Glutamatergic neuron (in vitro differentiated cells): ENCODE results near the gene GNG8. TPM values are rescaled to one million over a fixed set of nuclear protein-coding genes. Genes with fewer than 3 reads are reported as not detected.

Source experiments
- DNase-seq: peaks from one replicate; pipeline ENCODE4 v3.0.0; 2022
- H3K27ac Mint-ChIP-seq: one replicate; pipeline ENCODE4 v1.8.0; 2020; ENCODE audit warnings: mild to moderate bottlenecking, mixed read lengths, inconsistent platforms; ENCODE audit not compliant: unreplicated experiment
- H3K27me3 Mint-ChIP-seq: one replicate; pipeline ENCODE4 v1.8.0; 2020; ENCODE audit warnings: mild to moderate bottlenecking, moderate library complexity, mixed read lengths, inconsistent platforms; ENCODE audit not compliant: unreplicated experiment
- H3K36me3 Mint-ChIP-seq: one replicate; pipeline ENCODE4 v1.8.0; 2020; ENCODE audit warnings: mild to moderate bottlenecking, mixed read lengths, inconsistent platforms; ENCODE audit not compliant: unreplicated experiment
- H3K4me1 Mint-ChIP-seq: one replicate; pipeline ENCODE4 v1.8.0; 2020; ENCODE audit warnings: mild to moderate bottlenecking, low read depth, mixed read lengths, inconsistent platforms; ENCODE audit not compliant: unreplicated experiment
- H3K4me3 Mint-ChIP-seq: one replicate; pipeline ENCODE4 v1.8.0; 2020; ENCODE audit warnings: mild to moderate bottlenecking, mixed read lengths, inconsistent platforms; ENCODE audit not compliant: unreplicated experiment
- H3K9me3 Mint-ChIP-seq: one replicate; pipeline ENCODE4 v1.8.0; 2020; ENCODE audit warnings: mild to moderate bottlenecking, moderate library complexity, mixed read lengths, inconsistent platforms; ENCODE audit not compliant: unreplicated experiment
- total RNA-seq: library from RNA; stranded (reverse); fragmentation: NEBNext Ultra II Directional; extraction: Animal tissue kit (Norgen Biotek cat#: 25700); gene quantifications from one replicate; pipeline ENCODE4 v1.2.1, GENCODE V29; 2021; ENCODE audit not compliant: unreplicated experiment
- TF ChIP-seq, protein P1 (sequence below): fragments of 200-600 bp; sonication (generic); IDR thresholded peaks from one replicate; pipeline ENCODE4 v1.5.0; 2021; ENCODE audit not compliant: partially characterized antibody, unreplicated experiment

GNG8 gene
- total RNA-seq, 1 donor from 2014 or later, result 54.6 TPM

DNA sequence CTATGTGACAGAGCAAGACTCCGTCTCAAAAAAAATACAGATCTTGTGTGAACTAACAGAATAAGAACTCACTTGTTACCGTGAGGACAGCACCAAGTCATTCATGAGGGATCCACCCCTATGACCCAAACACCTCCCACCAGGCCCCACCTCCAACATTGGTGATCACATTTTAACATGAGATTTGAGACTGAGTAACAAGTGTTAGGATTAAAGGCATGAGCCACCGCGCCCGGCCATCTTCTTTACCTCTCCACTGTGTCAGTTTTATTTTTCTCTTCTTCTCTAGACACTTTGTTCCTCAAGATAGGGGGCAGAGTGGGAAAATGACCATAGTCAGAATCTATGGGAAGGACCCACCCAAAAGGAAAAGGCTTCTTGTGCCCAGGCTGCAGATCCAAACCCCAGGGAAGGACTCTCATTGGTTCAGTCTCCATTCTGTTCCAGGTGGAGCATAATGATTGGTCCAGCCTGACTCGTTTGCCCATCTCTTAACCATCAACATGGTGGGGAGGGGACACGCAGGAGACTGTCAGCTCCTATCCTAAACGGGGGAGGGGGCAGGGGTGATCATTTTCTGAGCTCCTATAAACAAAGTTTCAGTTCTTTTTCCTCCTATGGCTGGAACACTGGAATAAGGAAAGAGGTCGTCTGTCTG is 36.2 kb downstream of the GNG8 start:
- DNase-seq, result no peak
- peaks cover 25% of the 10 kb centered on the region for H3K9me3 Mint-ChIP-seq
- TF ChIP-seq, protein P1, sequence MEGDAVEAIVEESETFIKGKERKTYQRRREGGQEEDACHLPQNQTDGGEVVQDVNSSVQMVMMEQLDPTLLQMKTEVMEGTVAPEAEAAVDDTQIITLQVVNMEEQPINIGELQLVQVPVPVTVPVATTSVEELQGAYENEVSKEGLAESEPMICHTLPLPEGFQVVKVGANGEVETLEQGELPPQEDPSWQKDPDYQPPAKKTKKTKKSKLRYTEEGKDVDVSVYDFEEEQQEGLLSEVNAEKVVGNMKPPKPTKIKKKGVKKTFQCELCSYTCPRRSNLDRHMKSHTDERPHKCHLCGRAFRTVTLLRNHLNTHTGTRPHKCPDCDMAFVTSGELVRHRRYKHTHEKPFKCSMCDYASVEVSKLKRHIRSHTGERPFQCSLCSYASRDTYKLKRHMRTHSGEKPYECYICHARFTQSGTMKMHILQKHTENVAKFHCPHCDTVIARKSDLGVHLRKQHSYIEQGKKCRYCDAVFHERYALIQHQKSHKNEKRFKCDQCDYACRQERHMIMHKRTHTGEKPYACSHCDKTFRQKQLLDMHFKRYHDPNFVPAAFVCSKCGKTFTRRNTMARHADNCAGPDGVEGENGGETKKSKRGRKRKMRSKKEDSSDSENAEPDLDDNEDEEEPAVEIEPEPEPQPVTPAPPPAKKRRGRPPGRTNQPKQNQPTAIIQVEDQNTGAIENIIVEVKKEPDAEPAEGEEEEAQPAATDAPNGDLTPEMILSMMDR, result no peak

DNA sequence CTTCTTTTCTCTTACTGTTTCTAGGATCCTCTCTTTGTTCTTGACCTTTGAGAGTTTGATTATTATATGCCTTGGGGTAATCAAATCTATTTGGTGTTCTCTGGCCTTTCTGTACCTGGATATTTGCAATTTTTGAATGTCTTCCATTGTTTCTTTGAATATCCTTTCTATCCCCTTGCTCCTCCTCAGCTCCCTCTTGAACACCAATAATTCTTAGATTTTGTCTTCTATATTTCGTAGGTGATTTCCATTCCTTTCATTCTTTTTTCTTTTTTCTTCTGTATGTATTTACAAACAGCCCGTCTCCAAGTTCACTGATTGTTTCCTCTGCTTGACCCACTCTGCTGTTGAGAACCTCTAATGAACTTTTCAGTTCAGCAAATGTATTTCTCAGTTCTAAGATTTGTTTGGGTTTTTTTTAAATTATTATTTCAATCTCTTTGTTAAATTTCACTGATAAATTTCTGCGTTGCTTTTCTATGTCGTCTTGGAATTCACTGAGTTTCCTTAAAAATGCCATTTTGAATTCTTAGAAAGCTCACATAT is 37.6 kb downstream of the GNG8 start:
- Mint-ChIP-seq H3K27ac (no peak overlapping the region), H3K36me3 (peaks cover 18% of the 10 kb centered on the region), H3K4me1 (peaks cover 6% of the 10 kb centered on the region), H3K4me3 (no peak overlapping the region), H3K9me3 (peaks cover 25% of the 10 kb centered on the region), H3K27me3 (peaks cover 16% of the 10 kb centered on the region)
- DNase-seq, result no peak
- TF ChIP-seq, protein P1, result no peak

More for the DNA sequence above, 36.2 kb downstream of the GNG8 start:
- Mint-ChIP-seq H3K4me1 (peaks cover 10% of the 10 kb centered on the region), H3K4me3 (peak overlapping the region; percentile 97), H3K27me3 (peaks cover 16% of the 10 kb centered on the region), H3K36me3 (peaks cover 18% of the 10 kb centered on the region), H3K27ac (peak overlapping the region; percentile 100)

DNA sequence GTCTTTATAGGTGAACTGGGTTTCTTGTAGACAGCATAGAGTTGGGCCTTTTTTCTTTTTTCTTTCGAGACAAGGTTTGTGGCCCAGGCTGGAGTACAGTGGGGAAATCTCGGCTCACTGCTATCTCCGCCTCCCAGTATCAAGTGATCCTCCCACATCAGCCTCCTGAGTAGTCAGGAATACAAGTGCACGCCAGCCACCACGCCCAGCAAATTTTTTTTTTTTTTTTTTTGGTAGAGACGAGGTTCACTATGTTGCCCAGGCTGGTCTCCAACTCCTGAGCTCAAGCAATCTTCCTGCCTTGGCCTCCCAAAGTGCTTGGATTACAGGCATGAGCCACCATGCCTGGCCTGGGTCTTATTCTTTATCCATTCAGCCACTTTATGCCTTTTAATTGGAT is 40.0 kb downstream of the GNG8 start:
- Mint-ChIP-seq H3K4me1 (no peaks in the 10 kb centered on the region), H3K27ac (no peak overlapping the region), H3K36me3 (peaks cover 18% of the 10 kb centered on the region), H3K27me3 (peaks cover 11% of the 10 kb centered on the region), H3K9me3 (peaks cover 22% of the 10 kb centered on the region), H3K4me3 (no peak overlapping the region)
- TF ChIP-seq, protein P1, result no peak
- no peak for DNase-seq

DNA sequence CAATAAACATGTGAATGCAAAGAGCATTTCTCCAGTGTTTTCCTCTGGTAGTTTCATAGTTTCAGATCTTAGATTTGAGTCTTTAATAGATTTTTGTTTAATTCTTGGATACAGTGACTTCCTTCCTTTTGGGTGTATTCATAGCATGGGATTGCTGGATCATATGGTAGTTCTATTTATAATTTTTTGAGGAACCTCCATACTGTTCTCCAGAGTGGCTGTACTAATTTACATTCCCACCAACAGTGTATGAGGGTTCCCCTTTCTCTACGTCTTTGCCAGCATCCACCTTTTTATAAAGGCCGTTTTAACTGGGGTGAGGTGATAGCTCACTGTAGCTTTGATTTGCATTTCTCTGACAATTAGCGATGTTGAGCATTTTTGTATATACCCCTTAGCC is 44.1 kb downstream of the GNG8 start:
- H3K4me3 Mint-ChIP-seq, result no peak overlapping the region
- TF ChIP-seq, protein P1, result no peak
- no peak overlapping the region for H3K27ac Mint-ChIP-seq
- H3K36me3 Mint-ChIP-seq, result no peaks in the 10 kb centered on the region
- no peaks in the 10 kb centered on the region for H3K27me3 Mint-ChIP-seq
- H3K9me3 Mint-ChIP-seq, result peaks cover 4% of the 10 kb centered on the region
- DNase-seq, result no peak
- no peaks in the 10 kb centered on the region for H3K4me1 Mint-ChIP-seq

DNA sequence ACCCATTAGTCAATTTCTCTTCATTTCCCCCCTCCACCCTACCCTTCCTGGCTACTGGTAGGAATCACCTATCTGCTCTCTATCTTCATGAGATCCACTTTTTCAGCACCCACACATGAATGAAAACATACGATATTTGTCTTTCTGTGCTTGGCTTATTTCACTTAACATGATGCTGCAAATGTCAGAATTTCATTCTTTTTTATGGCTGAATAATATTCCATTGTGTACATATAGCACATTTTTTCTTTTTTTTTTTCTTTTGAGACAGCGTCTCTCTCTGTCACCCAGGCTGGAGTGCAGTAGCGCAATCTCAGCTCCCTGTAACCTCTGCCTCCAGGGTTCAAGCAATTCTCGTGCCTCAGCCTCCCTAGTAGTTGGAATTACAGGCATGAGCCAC is 44.7 kb downstream of the GNG8 start:
- TF ChIP-seq, protein P1, result no peak
- Mint-ChIP-seq H3K4me3 (no peak overlapping the region), H3K27me3 (no peaks in the 10 kb centered on the region), H3K9me3 (peaks cover 5% of the 10 kb centered on the region), H3K4me1 (no peaks in the 10 kb centered on the region), H3K27ac (no peak overlapping the region), H3K36me3 (no peaks in the 10 kb centered on the region)
- DNase-seq, result no peak
